Activated CD8-positive, alpha-beta memory T cell treated with anti-CD3 and anti-CD28 coated beads, Interleukin-2, amount 50 U/mL, for 1 hour (primary cell): ENCODE measurements around the gene ALDH1L2.
"Not testable (repeated sequence)": the region's sequence is repeated elsewhere in the genome, so short reads cannot be mapped to it uniquely, and the experiment has no call there.

ENCODE experiments used
- DNase-seq: peaks from one replicate; pipeline ENCODE4 v3.0.0-alpha.2; 2020; ENCODE audit errors: extremely low read depth

Gene ALDH1L2

GRCh38 chr12:104985206-104985605 lies 99.1 kb downstream of the ALDH1L2 start:
- DNase-seq = no peak

GRCh38 chr12:104977688-104978087 lies 106.6 kb downstream of the ALDH1L2 start:
- DNase-seq = not testable (repeated sequence)

- DNase-seq = no peak
Observed at GRCh38 chr12:104976703-104977102, 107.6 kb downstream of the ALDH1L2 start.

- DNase-seq = no peak
Observed at GRCh38 chr12:104975587-104976343, 108.5 kb downstream of the ALDH1L2 start.

- DNase-seq = no peak
Observed at GRCh38 chr12:104974626-104975290, 109.5 kb downstream of the ALDH1L2 start.

GRCh38 chr12:104973250-104973649 lies 111.0 kb downstream of the ALDH1L2 start:
- DNase-seq = no peak

GRCh38 chr12:104971306-104971705 lies 113.0 kb downstream of the ALDH1L2 start:
- DNase-seq = no peak
